UCSD-AML1 (cell line): ENCODE measurements around the gene APBB1.

Experiments
- DNase-seq: peaks from one replicate; lab custom pipeline; 2025; ENCODE audit not compliant: unreplicated experiment; lab: John Stamatoyannopoulos, UW

APBB1 gene

GRCh38 chr11:6353367-6353987, 65.4 kb downstream of the APBB1 start:
- peak; percentile 29 for DNase-seq

- no peak for DNase-seq
These were observed 67.0 kb downstream of the APBB1 start for GRCh38 chr11:6351782-6352382.

- no peak for DNase-seq
These were observed 68.4 kb downstream of the APBB1 start for GRCh38 chr11:6350486-6350885.

- DNase-seq, result no peak
These were observed 68.9 kb downstream of the APBB1 start for GRCh38 chr11:6350043-6350442.

- DNase-seq, result no peak
These were observed 73.5 kb downstream of the APBB1 start for GRCh38 chr11:6345366-6345765.
